Activated CD8-positive, alpha-beta memory T cell treated with anti-CD3 and anti-CD28 coated beads for 4 hours (primary cell): ENCODE results near the gene TIAM1.

Source experiments
- DNase-seq, 2 donors: peaks; one replicate each; pipeline ENCODE4 v3.0.0-alpha.2; 2020; ENCODE audit warnings: low read depth in 2 of 2

Gene TIAM1

GRCh38 chr21:31352836-31353235 lies 8.8 kb upstream of the TIAM1 start:
- no peak for DNase-seq

- DNase-seq, result no peak
Observed at GRCh38 chr21:31351960-31352359, 7.9 kb upstream of the TIAM1 start.

- DNase-seq, result no peak
Observed at GRCh38 chr21:31351438-31351837, 7.4 kb upstream of the TIAM1 start.

- no peak for DNase-seq
Observed at GRCh38 chr21:31349208-31349607, 5.1 kb upstream of the TIAM1 start.

- no peak for DNase-seq
Observed at GRCh38 chr21:31348188-31348587, 4.1 kb upstream of the TIAM1 start.

GRCh38 chr21:31347435-31348032 lies 3.5 kb upstream of the TIAM1 start:
- DNase-seq, result no peak

- no peak for DNase-seq
Observed at GRCh38 chr21:31346256-31346821, 2.3 kb upstream of the TIAM1 start.

GRCh38 chr21:31345136-31345535 lies 1.1 kb upstream of the TIAM1 start:
- no peak for DNase-seq

GRCh38 chr21:31343030-31343510 lies 991 bp downstream of the TIAM1 start:
- DNase-seq, result no peak

- DNase-seq, result no peak
Observed at GRCh38 chr21:31342348-31342747, 1.7 kb downstream of the TIAM1 start.

GRCh38 chr21:31340942-31341487 lies 3.0 kb downstream of the TIAM1 start:
- no peak for DNase-seq

- DNase-seq, result no peak
Observed at GRCh38 chr21:31340514-31340913, 3.5 kb downstream of the TIAM1 start.

- no peak for DNase-seq
Observed at GRCh38 chr21:31339721-31340120, 4.3 kb downstream of the TIAM1 start.

GRCh38 chr21:31338908-31339368 lies 5.1 kb downstream of the TIAM1 start:
- DNase-seq, result no peak

- no peak for DNase-seq
Observed at GRCh38 chr21:31337996-31338907, 5.8 kb downstream of the TIAM1 start.

GRCh38 chr21:31337086-31337485 lies 7.0 kb downstream of the TIAM1 start:
- no peak for DNase-seq

GRCh38 chr21:31336739-31337040 lies 7.4 kb downstream of the TIAM1 start:
- DNase-seq, result no peak

- DNase-seq, result peak in 1 of 2 donors; percentile 25
Observed at GRCh38 chr21:31335957-31336738, 7.9 kb downstream of the TIAM1 start.

- no peak for DNase-seq
Observed at GRCh38 chr21:31334648-31335121, 9.4 kb downstream of the TIAM1 start.

- no peak for DNase-seq
Observed at GRCh38 chr21:31332525-31332924, 11.5 kb downstream of the TIAM1 start.

- DNase-seq, result no peak
Observed at GRCh38 chr21:31331231-31331630, 12.8 kb downstream of the TIAM1 start.

- no peak for DNase-seq
Observed at GRCh38 chr21:31330144-31330483, 13.9 kb downstream of the TIAM1 start.
